Activated naive CD4-positive, alpha-beta T cell treated with Interleukin-2 at 50 U/mL for 16 hours (primary cell): Measurements from ENCODE around the gene ALDH5A1.
A peak's percentile ranks its signal among the peaks of the same experiment; 100 is the strongest.
"Not testable (repeated sequence)": the region's sequence is repeated elsewhere in the genome, so short reads cannot be mapped to it uniquely, and the experiment has no call there.

Experiments
- DNase-seq: peaks from one replicate; pipeline ENCODE4 v3.0.0-alpha.2; 2020

ALDH5A1 gene

GRCh38 chr6:24489470-24489869 lies 5.3 kb upstream of the ALDH5A1 start, which contains the start of gene GPLD1:
TSS of gene GPLD1 (minus strand) at chr6:24489578. CDS start at chr6:24489511, 67 bp downstream.
- DNase-seq = no peak

- DNase-seq = no peak
These were observed 4.9 kb upstream of the ALDH5A1 start for GRCh38 chr6:24489881-24490280.

- DNase-seq = no peak
These were observed 3.8 kb upstream of the ALDH5A1 start for GRCh38 chr6:24490948-24491347.

DNA sequence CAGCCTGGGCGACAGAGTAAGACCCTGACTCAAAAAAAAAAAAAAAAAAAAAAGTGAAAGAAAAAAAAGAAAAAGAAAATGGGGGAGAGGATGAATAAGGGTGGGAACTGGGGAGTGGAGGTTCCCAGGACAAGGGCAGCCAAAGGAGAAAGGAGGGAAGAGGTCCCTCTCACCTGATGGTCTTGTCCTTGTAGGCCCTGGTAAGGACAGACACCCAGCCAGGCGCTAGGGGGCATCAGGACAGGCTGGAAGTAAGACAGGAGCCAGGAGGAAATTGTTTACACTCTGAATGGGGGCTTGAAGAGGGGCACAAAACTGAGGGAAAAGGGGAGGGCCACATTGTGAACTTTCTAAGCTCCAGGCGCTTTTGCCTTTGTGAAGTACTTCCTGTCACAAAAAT lies 2.3 kb upstream of the ALDH5A1 start:
- DNase-seq = no peak

DNA sequence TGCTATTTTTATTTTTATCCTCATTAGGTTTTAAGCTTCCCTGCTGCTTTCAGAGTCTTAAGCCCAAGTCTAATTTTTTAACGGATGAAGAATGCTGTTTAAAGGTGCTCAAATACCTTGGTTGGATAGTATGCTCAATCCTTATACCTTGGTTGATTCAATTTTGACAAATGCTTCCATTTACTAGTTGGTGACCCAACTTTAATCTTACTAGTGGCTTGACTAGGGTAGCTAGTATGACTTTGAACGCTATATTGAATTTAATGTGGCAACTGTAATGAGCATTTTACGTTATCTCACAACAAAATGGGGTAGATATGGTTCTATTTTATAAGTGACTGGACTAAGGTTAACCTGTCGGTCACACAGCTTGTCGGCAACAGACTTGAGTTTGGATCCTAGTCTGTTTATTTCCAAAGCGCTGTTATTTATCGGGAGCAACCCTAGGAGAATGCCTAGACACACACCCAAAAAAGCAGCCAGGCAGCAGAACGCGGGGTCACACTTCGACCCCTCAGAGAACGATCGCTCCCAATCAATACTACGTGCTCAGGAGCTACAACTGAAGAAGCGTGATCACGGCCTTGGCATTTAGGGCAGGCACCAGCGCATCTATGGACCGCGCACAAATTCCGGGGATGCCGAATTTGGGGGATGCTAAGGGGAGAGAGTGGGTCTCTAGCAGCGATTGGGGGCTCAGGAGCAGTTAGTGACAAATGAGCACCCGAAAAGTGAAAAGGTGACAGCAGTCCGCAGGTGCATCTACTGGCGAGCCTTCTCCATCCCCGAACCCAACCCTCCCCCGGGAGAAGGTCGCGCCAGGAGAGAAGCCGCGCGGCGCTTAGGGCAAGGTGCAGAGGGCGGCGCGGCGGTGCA lies 586 bp upstream of the ALDH5A1 start:
- no peak for DNase-seq

- DNase-seq = no peak
These were observed 2.6 kb downstream of the ALDH5A1 start for GRCh38 chr6:24497254-24497970.

GRCh38 chr6:24500683-24501082 lies 5.9 kb downstream of the ALDH5A1 start:
- DNase-seq = no peak

- no peak for DNase-seq
These were observed 6.6 kb downstream of the ALDH5A1 start for GRCh38 chr6:24501374-24501773.

DNA sequence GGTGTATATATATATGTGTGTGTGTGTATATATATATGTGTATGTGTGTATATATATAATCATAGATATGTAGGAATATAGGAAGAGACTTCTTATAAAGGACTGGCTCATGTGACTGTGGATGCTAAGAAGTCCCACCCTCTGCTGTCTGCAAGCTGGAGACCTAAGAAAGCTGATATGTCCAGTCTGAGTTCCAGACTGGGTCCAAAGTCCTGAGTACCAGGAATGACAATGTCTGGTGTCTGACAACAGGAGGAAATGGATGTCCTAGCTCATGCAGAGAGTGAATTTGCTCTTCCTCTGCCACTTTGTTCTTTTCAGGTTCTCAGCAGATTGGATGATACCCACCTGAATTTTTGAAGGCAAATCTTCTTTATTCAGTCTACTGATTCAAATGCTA lies 7.1 kb downstream of the ALDH5A1 start:
- DNase-seq = no peak

DNA sequence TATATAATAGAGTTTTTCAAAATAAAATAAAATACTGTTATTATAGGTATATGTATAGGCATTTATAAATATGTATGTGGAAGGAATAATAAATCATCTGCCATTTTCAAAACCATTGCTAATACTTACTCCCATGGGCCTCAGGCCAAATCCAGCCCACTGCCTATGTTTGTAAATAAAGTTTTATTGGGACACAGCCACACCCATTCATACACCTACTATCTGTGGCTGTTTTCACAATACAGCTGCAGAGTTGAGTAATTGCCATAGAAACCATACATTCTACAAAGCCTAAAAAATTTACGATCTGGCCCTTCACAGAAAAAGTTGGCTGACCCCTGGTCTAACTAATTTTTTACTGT lies 9.5 kb downstream of the ALDH5A1 start:
- DNase-seq = no peak

DNA sequence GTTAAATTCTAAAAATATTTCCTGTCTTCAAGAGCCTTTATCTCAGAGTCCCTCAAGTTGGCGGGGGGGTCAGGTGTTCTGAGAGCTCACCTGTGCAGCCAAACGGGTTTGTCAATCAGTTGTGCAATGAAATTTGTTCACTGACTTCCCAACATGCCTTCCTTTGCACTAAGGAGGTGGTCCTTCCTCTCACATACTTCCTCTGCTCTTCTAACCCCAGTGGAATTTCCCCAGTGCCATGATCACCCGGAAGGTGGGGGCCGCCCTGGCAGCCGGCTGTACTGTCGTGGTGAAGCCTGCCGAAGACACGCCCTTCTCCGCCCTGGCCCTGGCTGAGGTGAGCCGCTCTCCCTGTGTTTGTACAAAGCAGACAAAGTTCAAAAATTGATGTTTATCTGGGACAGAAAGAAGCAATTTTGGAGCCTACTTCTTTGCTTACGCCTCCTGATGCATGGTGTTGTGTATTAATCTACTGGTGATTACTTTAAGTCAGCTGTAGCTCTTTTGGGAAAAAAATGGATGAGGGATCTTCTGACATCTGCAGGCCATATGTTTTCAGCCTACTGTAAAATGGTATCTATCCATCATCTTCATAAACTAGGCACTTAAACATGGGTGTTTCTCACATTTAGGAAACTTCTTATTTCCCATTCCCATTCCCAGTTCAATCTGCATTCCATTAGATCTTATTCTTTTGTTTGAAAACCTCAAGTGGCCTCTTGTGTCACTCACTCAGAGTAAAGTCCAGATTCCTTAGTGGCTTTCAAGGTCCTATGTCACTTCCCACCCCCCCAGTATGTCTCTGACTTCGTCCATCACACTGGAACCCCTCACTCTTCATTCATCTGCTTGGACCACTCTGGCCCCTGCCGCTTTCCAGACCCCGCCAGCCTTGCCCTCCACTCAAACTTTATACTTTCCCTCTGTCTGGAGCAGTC lies 10.1 kb downstream of the ALDH5A1 start:
- no peak for DNase-seq

- DNase-seq = no peak
These were observed 12.2 kb downstream of the ALDH5A1 start for GRCh38 chr6:24506814-24507520.

- DNase-seq = not testable (repeated sequence)
These were observed 17.2 kb downstream of the ALDH5A1 start for GRCh38 chr6:24511976-24512375.

GRCh38 chr6:24513602-24514001 lies 18.8 kb downstream of the ALDH5A1 start:
- DNase-seq = no peak

DNA sequence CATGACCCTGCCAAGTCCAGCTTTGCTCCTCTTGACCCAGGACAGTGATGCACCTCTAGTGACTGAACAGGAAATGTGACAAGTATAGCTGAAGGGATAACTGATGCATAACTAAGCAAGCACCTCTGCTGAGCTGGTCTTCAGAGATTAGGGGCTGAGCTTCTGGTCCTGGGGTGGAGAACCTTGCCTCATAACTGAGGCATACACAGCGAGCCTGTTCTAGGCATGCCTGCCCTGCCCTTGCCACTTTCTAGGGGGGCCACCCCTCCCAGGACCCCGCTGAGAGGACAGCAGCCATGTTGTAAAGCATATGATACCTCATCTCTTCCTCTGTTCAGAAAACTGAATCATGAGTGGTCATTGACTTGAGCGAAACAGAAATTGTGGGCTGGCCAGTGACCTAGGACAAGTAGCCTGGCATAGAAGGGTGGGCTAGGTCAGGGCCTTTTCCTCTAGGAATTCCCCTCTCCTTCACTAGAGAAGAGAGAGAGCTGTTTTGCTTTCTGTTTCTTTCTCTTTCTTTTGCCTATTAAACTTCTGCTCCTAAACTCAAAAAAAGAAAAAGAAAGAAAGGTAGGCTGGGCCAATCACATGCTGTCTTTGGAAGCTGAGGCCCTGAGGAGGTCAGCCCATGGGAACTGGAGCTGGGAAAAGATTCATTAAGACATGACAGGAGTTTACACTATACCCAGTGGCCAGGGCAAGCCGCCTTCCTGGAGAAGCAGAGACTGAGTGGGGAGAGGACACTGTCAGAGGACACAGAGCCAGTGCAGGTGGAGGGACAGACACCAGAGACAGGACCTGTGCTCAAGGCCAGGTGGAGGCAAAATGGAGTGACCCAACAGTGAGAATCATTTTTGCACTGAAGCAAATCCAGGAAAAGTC lies 23.1 kb downstream of the ALDH5A1 start:
- no peak for DNase-seq

DNA sequence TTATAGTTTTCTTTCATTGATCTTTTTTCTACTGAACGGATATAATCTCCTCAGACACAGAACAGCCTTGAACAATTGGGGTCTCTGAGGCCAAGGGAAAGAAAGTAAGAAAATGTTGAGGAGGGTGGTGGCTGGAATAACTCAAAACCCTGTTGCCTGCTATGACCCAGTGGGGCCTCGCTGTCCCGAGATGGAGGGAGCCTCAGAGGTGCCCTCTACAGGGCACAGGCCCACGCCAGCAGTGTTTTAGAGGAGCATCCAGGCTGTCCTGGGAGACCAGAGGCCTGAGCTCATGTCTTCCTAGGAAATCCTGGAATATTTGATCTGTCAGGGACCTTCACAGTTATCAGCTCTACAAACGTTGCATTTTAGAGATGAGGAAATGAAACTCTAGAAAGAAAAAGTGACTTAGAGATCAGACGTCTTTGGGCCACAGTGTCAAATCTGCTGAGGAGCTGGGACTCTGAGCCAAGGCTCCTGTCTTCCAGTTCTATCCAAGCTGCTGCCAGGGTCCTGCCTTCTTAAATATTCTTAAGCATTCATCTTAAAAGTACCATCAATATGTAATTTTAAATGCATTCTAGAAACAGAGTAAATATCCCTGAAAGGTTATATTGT lies 26.3 kb downstream of the ALDH5A1 start:
- peak; percentile 31 for DNase-seq

- DNase-seq = no peak
These were observed 27.7 kb downstream of the ALDH5A1 start for GRCh38 chr6:24522228-24523176.

DNA sequence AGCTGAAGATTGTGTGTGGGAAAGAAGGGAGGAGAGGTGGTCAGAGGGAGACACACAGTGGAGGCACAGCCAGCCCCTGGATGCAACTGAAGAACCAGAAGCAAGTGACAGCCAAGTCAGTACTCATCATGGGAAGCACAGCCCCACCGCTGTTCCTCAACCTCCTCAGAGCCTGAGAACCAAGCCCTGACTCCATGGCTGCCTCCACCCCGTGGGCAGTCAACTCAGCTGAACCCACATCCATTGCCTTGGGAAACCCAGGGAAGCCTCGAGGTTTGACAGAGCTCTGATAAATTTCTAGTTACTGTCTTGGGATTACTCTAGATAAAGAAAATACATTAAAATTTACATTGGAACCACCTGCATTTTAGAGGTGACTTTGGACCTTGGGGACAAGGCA lies 29.6 kb downstream of the ALDH5A1 start:
- no peak for DNase-seq

DNA sequence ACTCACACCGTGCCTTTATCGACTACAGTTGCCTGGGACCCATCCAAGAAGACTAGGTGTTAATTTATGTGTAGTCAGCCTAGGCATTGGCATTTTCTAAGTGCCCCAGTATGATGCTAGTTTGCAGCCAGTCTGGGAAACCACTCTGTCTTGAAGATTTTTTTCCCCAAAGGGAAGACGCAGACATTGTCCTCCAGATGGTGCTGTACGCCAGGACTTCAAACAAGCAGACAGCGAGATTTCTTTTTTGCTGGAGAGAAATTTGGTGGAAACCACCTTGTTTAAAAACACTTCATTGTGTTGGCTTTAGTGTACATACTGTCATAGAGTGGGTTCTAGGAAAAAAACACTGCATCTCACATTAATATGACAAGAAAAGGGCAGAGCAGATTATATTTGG lies 30.0 kb downstream of the ALDH5A1 start:
- no peak for DNase-seq

DNA sequence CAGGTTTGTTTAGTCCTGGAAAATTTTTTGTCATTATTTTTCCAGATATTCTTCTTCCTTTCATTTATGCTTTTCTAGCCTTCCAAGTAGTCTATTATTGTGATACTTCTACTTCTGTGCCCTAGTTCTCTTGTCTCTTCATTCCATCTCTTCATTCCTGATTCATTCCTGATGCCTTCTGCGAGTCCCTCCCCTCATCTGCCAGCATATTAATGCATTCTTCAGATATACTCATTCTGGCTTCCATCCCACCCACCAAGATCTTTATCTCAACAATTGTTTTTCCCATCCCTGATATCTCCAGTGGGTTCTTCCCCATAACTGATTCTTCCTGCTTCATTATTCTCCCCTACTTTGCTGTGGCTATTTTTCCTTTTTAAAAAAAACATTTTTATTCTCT lies 35.2 kb downstream of the ALDH5A1 start:
- DNase-seq = no peak
